GM18508 (cell line): Measurements from ENCODE around the gene AGAP1.

Source experiments
- ATAC-seq: cut with Tn5 transposase; IDR thresholded peaks from one replicate; pipeline ENCODE4 v1.9.1; 2021; ENCODE audit warnings: moderate number of reproducible peaks; ENCODE audit not compliant: insufficient read depth, unreplicated experiment

Gene AGAP1

GRCh38 chr2:235713189-235713588 lies 219.3 kb downstream of the AGAP1 start:
- ATAC-seq: no peak

GRCh38 chr2:235715601-235716000 lies 221.8 kb downstream of the AGAP1 start:
- no peak for ATAC-seq

GRCh38 chr2:235716875-235717496 lies 223.1 kb downstream of the AGAP1 start:
- ATAC-seq: no peak

GRCh38 chr2:235719146-235719942 lies 225.5 kb downstream of the AGAP1 start:
- no peak for ATAC-seq

GRCh38 chr2:235721625-235722024 lies 227.8 kb downstream of the AGAP1 start:
- ATAC-seq: no peak

- no peak for ATAC-seq
Measured at GRCh38 chr2:235722869-235723268, 229.0 kb downstream of the AGAP1 start.

GRCh38 chr2:235723371-235723770 lies 229.5 kb downstream of the AGAP1 start:
- ATAC-seq: no peak

- ATAC-seq: no peak
Measured at GRCh38 chr2:235723811-235724465, 230.1 kb downstream of the AGAP1 start.

GRCh38 chr2:235725016-235725489 lies 231.2 kb downstream of the AGAP1 start:
- no peak for ATAC-seq

GRCh38 chr2:235725841-235726240 lies 232.0 kb downstream of the AGAP1 start:
- ATAC-seq: no peak

- no peak for ATAC-seq
Measured at GRCh38 chr2:235726554-235726953, 232.7 kb downstream of the AGAP1 start.

- ATAC-seq: no peak
Measured at GRCh38 chr2:235727174-235727573, 233.3 kb downstream of the AGAP1 start.

GRCh38 chr2:235727891-235728799 lies 234.3 kb downstream of the AGAP1 start:
- no peak for ATAC-seq

- ATAC-seq: no peak
Measured at GRCh38 chr2:235728800-235729556, 235.1 kb downstream of the AGAP1 start.

GRCh38 chr2:235729557-235729947 lies 235.7 kb downstream of the AGAP1 start:
- no peak for ATAC-seq

GRCh38 chr2:235730115-235730514 lies 236.3 kb downstream of the AGAP1 start:
- no peak for ATAC-seq

- no peak for ATAC-seq
Measured at GRCh38 chr2:235733761-235734160, 239.9 kb downstream of the AGAP1 start.

- no peak for ATAC-seq
Measured at GRCh38 chr2:235734168-235734567, 240.3 kb downstream of the AGAP1 start.

GRCh38 chr2:235734688-235735231 lies 240.9 kb downstream of the AGAP1 start:
- ATAC-seq: no peak
